Stimulated activated CD4-positive, alpha-beta T cell treated with anti-CD3 and anti-CD28 coated beads, Interleukin-2, amount 100 ng/mL, for 24 hours (primary cell): ENCODE data around the gene MYT1.

ENCODE experiments used
- DNase-seq, 2 donors: peaks; one replicate each; pipeline ENCODE4 v3.0.0-alpha.2; 2020

Gene MYT1

DNA sequence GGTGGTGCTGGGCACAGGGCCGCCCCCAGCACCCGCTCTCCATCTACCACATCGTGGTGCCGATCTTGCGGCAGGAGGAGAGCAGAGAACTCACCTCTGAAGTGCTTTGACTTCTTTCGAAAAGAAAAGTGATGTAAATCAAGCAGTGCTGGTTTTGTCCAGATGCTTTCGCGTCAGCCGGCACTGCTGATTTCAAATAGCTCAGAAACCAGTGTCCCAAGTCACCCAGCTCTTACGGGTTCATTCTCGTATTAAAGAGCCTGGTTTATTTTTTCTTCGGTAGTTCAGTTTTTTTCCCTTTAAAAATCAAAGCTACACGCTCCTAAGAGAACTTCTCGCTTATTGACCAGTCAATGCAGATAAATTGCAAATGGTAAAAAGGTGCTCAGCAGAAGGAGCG, 32.1 kb downstream of the MYT1 start:
- no peak for DNase-seq

DNA sequence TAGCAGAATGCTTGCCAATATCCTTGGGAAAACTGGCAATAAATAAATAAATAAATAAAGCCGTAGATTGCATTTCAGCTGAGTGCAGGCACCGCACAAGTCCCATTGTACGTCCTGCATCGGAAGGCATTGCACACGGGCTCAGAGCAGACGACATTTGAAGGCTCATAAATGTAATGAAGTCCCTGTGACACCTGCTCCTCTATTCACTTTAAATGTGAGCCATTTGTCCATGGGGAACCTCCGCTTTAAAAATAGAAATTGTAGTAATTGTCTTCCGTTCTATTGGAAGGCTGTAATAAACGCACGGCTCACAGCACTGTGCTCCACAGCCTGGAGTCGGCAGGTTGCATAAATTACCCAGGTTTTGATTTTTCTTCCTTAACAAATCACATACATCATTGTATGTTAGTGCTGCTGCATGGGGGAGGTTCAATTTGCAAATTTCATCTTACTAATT, 32.6 kb downstream of the MYT1 start:
- no peak for DNase-seq

DNA sequence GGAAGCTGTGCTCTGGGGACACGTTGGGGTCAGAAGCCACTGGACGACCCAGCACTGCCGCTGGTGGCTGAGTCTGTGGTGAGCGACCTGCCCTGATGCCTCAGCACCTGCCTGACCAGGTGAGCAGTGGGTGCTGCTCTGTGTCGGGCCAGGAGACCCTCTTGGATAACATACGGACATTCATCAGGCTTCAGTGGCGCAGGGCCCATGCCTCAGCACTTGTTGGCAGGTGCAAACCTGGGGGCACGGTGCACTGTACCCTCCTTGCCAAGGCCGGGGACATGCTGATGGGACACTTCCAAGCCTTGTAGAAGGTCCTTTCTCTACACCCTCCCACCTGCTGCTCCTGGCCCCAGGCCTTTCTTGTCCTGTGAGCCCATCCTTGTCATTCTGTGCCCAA, 34.1 kb downstream of the MYT1 start:
- no peak for DNase-seq

DNA sequence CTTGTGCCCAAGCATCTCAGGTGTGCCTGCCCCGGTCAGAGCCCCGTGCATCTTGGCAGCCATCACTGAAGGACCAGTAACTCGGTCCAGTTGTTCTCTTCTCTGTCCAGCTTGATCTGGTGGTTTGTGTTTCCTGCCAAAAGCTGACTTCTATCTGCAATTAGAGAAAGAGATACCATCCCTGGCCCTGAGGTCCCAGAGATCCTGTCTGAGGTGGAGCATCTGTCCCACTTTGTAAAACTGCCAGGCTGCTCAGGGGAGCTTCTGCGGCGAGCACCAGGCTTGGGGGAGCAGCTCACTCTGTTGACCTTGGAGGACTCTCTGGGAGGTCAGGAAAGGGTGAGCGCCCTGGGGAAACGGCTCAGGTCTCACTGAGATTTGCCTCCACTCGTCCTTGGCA, 35.1 kb downstream of the MYT1 start:
- DNase-seq, result no peak

DNA sequence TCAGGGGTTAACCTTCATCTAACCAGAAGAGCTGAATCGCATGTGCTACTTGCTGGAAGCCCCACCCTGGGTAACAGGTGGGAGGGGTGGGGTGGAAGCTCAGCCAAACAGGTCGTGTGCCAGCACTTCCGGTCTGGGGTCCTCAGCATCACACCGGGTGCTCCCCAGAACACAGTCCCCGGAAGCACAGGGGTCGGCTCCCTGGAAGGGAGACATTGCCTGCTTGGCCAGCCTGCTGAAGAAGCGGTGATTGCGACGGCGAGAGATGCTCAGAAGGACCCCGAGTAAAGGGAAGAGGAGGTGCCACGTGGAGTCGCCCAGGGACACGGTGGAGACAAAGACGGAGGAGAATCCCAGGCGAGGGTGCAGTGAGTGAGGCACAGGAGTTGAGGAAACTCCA, 36.5 kb downstream of the MYT1 start:
- no peak for DNase-seq

DNA sequence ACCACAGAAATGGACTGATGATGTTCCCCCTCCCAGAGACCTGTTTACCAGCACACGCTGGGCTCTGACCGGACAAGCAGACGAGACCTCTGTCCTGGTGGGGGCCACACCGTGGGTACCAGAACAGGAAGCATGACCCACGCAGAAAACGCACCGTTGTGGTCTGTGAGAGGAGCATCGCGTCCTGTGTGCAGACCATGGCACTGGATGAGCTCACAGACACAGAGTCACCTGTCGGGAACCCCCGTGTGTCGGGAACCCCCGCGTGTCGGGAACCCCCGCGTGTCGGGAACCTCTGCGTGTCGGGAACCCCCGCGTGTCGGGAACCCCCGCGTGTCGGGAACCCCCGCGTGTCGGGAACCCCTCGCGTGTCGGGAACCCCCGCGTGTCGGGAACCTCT, 37.4 kb downstream of the MYT1 start:
- no peak for DNase-seq

DNA sequence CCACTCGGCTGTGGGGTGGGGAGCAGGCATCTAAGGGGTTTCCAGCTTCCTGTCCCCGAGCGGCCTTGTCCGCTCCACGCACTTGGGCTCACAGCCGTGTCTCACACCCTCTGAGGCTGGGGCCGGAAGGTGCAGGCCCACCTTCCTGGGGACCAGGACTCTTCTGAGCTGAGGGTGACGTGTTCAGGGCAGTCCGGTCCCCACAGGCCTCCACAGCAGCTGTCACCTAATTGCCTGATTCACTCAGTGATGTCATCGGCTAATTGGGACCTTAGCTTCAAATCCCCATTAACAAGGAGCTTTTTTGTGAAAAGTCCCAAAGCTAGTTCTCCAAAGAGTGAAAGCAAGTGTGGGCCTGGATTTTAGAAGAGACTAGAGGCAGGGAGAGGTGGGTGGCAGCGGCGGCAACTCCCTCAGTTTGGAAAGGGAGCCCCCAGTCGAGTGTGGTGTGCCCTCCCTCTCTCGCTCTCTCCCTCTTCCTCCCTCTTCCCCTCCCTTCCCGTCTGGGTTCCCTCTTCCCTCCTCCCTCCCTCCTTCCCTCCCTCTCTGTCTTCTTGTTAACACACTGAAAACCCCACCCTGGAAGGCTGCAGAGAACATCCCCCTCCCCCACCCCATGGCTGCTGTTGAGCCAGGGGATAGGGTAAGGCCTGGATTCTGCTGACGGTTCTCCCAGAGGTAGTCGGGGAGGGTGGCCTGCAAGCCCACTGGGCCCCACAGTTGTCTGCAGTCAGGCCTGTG, 39.0 kb downstream of the MYT1 start:
- no peak for DNase-seq

DNA sequence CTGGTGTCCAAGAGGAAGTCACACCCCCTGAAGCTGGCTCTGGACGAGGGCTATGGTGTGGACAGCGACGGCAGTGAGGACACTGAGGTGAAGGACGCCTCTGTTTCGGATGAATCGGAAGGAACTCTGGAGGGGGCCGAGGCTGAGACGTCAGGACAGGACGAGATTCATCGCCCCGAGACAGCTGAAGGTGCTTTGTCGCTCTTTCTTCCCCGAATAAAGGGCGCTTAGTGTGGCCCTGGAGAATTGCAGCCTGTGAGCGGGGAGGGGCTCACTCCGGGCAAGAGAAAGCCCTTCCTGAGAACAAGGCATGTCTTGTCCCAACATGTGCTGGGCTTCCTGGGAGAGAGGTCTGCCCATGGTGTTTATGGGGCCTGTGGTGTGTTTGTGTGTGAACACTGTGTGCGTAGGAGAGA, 41.4 kb downstream of the MYT1 start:
- DNase-seq, result no peak

DNA sequence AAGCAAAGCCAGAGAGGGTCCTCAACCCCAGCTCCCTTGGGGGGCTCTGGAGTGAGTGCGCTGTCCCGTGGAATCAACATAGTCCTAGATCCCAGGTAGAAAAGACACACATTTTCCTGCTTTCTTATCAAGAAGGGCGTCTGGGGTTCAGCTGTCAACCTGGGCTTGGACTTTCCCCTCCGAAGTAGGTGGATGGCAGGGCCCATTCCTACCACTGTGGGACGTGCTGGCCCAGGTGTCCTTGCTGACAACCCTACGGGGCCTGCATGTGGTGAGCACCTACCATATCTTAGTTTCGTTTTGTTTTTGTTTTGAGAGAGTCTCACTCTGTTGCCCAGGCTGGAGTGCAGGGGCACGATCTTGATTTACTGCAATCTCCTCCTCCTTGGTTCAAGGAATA, 42.4 kb downstream of the MYT1 start:
- no peak for DNase-seq

DNA sequence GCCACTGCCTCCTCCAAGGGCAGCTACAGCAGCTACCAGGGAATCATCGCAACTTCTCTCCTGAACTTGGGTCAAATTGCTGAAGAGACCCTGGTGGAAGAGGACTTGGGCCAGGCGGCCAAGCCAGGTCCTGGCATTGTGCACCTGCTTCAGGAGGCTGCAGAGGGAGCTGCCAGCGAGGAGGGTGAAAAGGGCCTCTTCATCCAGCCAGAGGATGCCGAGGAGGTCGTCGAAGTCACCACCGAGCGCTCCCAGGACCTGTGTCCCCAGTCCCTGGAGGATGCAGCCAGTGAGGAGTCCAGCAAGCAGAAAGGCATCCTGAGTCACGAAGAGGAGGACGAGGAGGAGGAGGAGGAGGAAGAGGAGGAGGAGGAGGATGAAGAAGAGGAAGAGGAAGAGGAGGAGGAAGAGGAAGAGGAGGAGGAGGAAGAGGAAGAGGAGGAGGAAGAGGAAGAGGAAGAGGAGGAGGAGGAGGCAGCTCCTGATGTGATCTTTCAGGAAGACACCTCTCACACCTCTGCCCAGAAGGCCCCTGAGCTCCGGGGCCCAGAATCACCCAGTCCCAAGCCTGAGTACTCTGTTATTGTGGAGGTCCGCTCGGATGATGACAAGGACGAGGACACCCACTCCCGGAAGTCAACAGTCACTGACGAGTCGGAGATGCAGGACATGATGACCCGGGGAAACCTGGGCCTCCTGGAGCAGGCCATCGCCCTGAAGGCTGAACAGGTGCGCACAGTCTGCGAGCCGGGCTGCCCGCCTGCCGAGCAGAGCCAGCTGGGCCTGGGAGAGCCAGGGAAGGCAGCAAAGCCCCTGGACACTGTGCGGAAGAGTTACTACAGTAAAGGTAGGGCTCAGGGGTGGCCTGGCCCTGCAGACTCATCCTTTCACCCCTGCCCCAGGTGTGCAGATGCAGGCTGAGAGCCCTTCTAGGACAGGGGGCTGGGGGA, 43.7 kb downstream of the MYT1 start:
- no peak for DNase-seq

DNA sequence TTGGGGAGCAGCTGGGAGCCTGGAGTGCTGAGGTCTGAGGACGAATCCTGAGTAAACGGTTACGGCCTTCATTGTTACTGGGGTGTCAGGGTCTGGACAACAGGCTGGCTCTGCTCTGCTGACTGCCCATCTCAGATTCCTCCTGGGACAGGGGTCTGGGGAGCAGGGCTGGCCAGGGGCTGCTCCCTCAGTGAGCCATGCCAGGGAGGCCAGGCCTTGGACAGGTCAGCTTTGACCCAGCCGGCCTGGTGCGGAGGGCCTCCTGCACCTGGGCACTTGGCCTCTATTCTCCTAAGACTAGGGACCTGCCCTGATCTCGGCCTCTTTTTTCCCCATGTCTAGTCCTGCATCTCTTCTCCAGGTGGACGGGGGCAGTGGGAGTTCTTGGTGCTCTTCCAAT, 44.9 kb downstream of the MYT1 start:
- no peak for DNase-seq

DNA sequence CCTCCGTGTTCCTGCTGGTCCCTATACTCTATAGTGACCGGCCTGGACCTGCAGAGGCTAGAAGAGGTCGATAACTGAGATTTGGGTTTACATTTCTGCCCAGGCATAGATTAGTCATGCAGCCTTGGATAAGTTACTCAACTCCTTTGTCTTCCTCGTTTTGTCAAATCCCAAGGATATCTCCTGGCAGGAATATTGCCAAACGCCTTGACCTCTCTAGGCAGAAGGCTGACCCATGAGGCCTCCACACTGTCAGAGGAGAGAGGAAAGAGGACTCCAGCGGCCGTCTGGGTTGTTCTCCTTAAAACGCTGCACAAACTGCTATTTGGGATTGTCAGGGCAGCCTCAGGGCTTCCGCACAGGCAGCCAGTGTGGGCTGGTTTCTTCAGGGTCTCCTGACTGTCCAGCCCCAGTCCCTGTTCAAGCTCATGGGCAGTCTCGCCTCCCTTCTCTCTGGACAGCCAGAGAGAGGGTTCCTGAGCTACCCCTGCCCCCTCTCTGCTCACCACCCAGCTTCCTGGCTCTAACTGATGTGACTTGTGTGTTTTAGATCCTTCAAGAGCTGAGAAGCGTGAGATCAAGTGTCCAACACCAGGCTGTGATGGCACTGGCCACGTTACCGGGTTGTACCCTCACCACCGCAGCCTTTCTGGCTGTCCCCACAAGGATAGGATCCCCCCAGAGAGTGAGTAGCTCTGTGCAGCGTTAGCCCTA, 46.6 kb downstream of the MYT1 start:
- DNase-seq, result no peak

DNA sequence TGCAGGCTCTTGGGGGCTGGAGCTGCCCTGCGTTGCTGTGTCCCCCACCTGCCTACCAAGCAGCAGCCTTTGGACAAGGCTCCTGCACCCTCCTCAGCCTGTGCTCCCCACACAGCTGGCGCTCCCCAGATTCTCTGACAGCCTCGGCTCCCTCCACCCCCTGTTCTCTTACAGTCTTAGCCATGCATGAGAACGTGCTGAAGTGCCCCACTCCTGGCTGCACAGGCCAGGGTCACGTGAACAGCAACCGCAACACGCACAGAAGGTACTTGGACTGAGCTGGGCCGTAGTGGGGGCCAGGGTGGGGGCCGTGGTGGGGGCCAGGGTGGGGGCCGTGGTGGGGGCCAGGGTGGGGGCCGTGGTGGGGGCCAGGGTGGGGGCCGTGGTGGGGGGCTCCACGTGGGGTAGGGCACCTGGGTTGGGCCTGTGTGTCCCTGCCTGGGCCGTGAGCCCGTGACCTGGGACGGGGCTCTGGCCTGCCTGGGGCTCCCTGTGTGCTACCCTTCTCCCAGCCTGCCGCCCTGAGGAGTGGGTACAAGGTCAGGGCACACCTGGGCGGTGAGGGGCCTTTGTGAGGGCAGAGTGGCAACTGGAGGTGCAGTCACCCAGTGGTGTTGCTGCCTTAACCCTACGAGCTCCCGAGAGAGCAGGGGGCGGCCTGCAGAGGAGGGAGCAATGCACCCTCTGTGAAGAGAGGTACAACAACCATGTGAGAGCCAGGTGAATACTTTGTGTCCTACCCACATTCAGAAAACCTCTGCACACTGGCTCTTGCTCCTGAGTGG, 47.8 kb downstream of the MYT1 start:
- no peak for DNase-seq

DNA sequence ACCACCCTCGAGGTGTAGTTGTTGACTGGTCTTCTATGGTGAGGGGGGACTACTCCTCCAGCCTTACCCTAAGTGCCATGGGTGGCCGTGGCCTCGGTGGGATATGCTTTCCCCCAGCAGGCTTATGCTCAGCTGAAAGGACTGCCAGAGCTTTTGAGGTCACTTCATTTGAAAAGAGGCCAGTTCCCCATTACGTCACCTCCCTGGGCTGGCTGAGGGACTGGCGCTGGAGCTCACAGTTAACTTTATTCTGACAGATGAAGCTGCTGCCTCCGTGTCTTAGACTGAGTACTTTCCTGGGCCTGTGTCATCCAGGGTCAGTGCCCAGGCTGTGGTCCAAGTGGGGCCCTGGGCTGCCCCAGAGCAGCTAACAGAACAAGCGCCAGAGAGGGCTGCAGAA, 48.5 kb downstream of the MYT1 start:
- DNase-seq, result no peak

DNA sequence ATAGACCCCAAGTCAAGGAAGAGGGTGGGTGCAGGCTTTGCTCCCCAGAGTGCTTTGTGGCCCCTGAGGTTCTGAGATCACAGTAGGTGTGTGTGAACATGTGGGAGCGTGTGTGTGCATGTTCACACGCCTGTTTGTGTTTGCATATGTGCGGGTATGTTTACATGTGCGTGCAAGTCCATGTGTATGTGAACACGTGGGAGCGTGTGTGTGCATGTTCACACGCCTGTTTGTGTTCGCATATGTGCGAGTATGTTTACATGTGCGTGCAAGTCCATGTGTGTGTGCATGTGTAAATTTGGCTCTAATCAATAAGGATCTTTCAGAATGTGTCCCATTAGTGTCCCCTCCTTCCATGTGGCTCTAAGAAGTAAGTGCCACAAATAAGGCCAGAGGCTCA, 49.9 kb downstream of the MYT1 start:
- DNase-seq, result no peak

DNA sequence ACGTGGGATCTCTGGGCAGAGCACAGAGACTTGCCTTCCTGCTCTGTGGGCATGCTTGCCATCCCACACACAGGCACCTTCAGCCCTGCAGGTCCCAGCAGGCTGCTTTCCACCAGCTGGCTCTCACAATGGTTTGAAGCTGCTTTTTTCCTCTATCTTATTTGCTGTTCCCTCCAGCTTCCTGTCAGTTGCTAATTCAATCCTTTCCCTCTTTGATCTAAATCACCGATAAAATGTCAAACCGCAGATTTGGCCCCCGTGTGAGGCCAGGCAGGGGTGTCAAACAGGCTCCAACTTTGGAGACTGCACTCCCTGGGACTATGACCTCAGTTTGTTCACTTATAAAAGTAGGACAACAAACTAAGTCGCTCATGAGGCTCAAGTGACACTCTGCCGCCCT, 50.7 kb downstream of the MYT1 start:
- DNase-seq, result no peak

DNA sequence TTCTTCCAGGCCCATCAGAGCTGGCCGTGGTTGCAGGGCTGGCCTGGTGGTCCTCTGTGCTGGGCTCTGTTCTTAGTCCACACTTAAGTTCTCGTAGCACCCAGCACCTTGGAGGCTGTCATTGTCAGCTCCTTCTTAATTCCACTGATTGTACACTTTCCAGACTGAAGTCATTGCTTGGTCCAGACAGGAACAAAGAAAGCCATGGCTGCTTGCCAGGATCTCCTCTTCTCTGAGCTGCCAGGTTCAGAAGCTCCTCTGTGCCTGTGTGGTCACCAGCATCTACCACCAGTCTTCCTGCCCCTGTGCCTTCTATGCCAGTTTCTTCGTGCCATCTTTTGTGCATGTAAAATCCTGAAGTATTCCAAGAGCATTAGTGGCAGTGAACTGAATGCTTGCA, 51.8 kb downstream of the MYT1 start:
- no peak for DNase-seq

DNA sequence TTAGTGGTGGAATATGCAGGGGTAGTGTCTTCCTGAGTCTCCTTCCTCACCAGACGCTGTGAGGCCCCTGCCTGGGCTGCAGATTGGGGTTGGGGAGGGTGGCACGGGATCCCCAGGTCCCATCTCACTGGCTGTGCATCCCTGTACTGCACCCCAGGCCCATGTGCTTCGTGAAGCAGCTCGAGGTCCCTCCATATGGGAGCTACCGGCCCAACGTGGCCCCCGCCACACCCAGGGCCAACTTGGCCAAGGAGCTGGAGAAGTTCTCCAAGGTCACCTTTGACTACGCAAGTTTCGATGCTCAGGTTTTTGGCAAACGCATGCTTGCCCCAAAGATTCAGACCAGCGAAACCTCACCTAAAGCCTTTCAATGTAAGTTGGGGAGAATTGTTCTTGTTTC, 52.7 kb downstream of the MYT1 start:
- DNase-seq, result no peak

DNA sequence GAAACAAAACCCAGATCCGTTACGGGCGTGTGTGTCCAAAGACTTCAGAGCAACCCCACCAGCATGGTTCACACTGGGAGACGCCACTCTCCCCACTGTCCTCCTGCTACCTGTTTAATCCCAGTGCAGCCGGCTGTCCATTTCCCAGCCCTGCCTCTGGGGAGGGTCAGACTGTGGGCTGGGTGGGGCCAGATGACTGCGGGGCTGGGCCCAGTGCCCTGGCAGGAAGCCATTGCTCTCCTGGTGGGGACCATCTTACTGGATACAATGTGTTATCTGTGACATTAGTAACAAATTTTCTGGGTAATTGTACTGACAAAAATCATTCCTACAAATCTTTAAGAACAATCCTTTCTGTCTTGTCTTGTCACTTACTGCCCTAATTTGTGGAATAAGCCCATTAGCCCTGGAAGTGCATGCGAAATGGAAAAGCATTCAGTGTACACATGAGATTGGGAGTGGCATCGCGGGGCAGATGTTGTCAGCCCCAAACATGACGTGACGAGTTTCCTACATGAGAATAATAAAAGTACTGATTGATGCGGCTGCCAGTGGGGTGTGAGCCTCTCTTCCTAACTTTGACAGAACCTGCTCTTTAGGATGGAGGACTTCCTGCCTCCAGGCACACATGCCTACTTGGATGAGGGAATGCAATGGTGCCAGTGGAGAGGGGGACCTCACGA, 53.4 kb downstream of the MYT1 start:
- DNase-seq, result no peak

DNA sequence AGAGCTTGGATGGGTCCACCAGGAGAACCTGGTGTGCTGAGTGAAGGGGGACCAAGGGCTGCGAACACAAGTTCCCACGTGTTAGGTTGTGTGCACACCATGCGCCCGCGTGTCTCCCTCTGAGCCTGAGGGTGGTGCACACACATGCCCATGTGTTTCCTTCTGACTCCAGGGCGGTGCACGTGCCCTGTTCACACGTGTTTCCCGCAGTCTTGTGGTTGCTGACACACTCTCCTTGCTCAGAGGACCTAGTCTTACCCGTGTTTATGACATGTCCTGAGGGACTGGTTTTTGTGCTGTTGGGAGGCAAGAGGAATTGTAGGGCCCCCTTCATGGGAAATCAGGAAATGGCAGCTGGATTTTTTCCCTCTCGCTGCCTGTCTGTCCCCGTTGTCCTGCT, 55.0 kb downstream of the MYT1 start:
- DNase-seq, result no peak

DNA sequence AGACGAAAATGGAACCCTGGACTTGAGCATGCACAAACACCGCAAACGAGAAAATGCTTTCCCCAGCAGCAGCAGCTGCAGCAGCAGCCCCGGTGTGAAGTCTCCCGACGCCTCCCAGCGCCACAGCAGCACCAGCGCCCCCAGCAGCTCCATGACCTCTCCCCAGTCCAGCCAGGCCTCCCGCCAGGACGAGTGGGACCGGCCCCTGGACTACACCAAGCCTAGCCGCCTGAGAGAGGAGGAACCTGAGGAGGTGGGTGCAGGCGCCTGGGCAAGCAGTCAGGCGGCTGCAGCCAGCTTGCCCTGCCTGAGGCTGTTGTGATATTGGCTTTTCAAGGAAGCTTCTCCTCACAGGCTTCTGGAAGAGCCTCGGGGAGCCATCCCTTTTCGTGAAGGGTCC, 55.5 kb downstream of the MYT1 start:
- no peak for DNase-seq

DNA sequence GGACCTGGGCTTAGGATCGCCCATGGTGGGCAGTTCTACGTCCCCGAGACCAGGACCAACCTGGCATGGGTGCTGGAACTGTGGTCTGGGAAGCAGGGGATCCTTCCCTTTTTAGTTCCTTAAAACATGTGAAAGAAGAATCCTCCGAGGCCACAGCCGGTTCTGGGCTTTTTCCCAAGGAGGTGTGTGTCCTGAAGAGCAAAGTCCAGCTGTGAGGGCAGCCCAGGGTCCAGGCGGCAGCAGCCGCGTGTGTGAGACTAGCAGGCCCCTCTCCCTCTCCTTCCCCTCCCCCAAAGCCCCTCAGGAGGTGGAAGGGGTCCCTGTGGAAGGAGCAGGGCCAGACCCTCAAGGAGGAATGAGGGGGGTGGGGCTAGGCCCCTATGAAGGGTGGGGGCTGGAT, 56.2 kb downstream of the MYT1 start:
- no peak for DNase-seq
